GM23338 (cell line): ENCODE measurements around the gene TMEM256. TPM values are rescaled to one million over a fixed set of nuclear protein-coding genes. Genes with fewer than 3 reads are reported as not detected.

ENCODE experiments used
- ATAC-seq: fragments of 200-7000 bp; cut with Tn5 transposase; 3 replicates; pipeline ENCODE4 v1.9.1; 2020
- DNase-seq: peaks from one replicate; pipeline ENCODE4 v3.0.0-alpha.2; 2015; ENCODE audit warnings: low spot score
- H2AFZ ChIP-seq: fragments of 200-600 bp; sonication (generic); 2 replicates; pipeline ENCODE4 v1.8.0; 2016; ENCODE audit warnings: antibody characterized with exemption, mild to moderate bottlenecking, moderate library complexity
- H3F3A ChIP-seq: fragments of 200-600 bp; sonication (generic); replicated peaks from 2 replicates; pipeline ENCODE4 v1.8.0; 2017; ENCODE audit warnings: antibody characterized with exemption, mixed run types, low read depth
- H3K27ac ChIP-seq: fragments of 200-600 bp; sonication (generic); 2 replicates; pipeline ENCODE4 v1.6.1; 2016; ENCODE audit warnings: low read depth
- H3K27me3 ChIP-seq: fragments of 200-600 bp; sonication (generic); 2 replicates; pipeline ENCODE4 v1.8.0; 2016; ENCODE audit warnings: mild to moderate bottlenecking, mixed run types, moderate library complexity; ENCODE audit not compliant: insufficient read depth
- H3K36me3 ChIP-seq: fragments of 200-600 bp; sonication (generic); 2 replicates; pipeline ENCODE4 v1.8.0; 2016; ENCODE audit warnings: mild to moderate bottlenecking; ENCODE audit not compliant: insufficient read depth
- H3K4me1 ChIP-seq: fragments of 200-600 bp; sonication (generic); 2 replicates; pipeline ENCODE4 v1.8.0; 2016; ENCODE audit warnings: mild to moderate bottlenecking, moderate library complexity; ENCODE audit not compliant: insufficient read depth
- H3K4me2 ChIP-seq: fragments of 200-600 bp; sonication (generic); 2 replicates; pipeline ENCODE4 v1.7.1; 2017; ENCODE audit warnings: mixed run types
- H3K4me3 ChIP-seq: fragments of 200-600 bp; sonication (generic); 2 replicates; pipeline ENCODE4 v1.6.1; 2016; ENCODE audit warnings: mixed run types
- H3K79me2 ChIP-seq: fragments of 200-600 bp; sonication (generic); replicated peaks from 2 replicates; pipeline ENCODE4 v1.8.0; 2017; ENCODE audit warnings: mild to moderate bottlenecking; ENCODE audit not compliant: insufficient read depth
- H3K9me2 ChIP-seq: fragments of 200-600 bp; sonication (generic); 2 replicates; pipeline ENCODE4 v1.8.0; 2017; ENCODE audit not compliant: insufficient read depth
- H4K20me1 ChIP-seq: fragments of 200-600 bp; sonication (generic); replicated peaks from 2 replicates; pipeline ENCODE4 v1.8.0; 2017; ENCODE audit warnings: mild to moderate bottlenecking; ENCODE audit not compliant: insufficient read depth
- H3K27ac Mint-ChIP-seq: 2 replicates; pipeline ENCODE4 v1.8.0; 2020; ENCODE audit warnings: inconsistent platforms, mild to moderate bottlenecking, moderate library complexity, mixed read lengths
- H3K27me3 Mint-ChIP-seq: 3 replicates; pipeline ENCODE4 v1.8.0; 2022; ENCODE audit warnings: low read depth, mild to moderate bottlenecking, moderate library complexity, mixed read lengths, inconsistent platforms; ENCODE audit not compliant: insufficient read depth, poor library complexity
- H3K36me3 Mint-ChIP-seq: 3 replicates; pipeline ENCODE4 v1.8.0; 2021; ENCODE audit warnings: low read depth, mild to moderate bottlenecking, inconsistent platforms, moderate library complexity, mixed read lengths
- H3K4me1 Mint-ChIP-seq: 3 replicates; pipeline ENCODE4 v1.8.0; 2020; ENCODE audit warnings: mild to moderate bottlenecking, inconsistent platforms, mixed read lengths
- H3K4me3 Mint-ChIP-seq: 3 replicates; pipeline ENCODE4 v1.8.0; 2021; ENCODE audit warnings: moderate library complexity, mild to moderate bottlenecking, inconsistent platforms, mixed read lengths
- H3K9me3 Mint-ChIP-seq: 3 replicates; pipeline ENCODE4 v1.8.0; 2020; ENCODE audit warnings: moderate library complexity, mild to moderate bottlenecking, inconsistent platforms, mixed read lengths
- CTCF ChIP-seq, 2 experiments: fragments of 200-600 bp in 1 of 2; sonication (generic) in 1 of 2; conservative IDR thresholded peaks; 2 replicates each; pipeline versions ENCODE4 v1.5.1 to v1.6.1; 2016 to 2017; ENCODE audit warnings: antibody characterized with exemption in 2 of 2, low read depth in 2 of 2, mild to moderate bottlenecking in 2 of 2, moderate library complexity in 1 of 2
- EZH2 ChIP-seq: fragments of 200-600 bp; sonication (generic); IDR thresholded peaks from one replicate; pipeline ENCODE4 v1.8.0; 2017; ENCODE audit warnings: antibody characterized with exemption, mild to moderate bottlenecking, low read depth; ENCODE audit not compliant: unreplicated experiment
- NANOG ChIP-seq: IDR thresholded peaks from 2 replicates; pipeline ENCODE4 v1.6.1; 2016; ENCODE audit warnings: antibody characterized with exemption, borderline replicate concordance
- POLR2AphosphoS5 ChIP-seq: IDR thresholded peaks from 2 replicates; pipeline ENCODE4 v1.6.1; 2016; ENCODE audit warnings: antibody characterized with exemption, low read depth
- REST ChIP-seq: IDR thresholded peaks from one replicate; pipeline ENCODE4 v1.6.1; 2018; ENCODE audit warnings: antibody characterized with exemption; ENCODE audit not compliant: unreplicated experiment
- ZNF114 ChIP-seq: fragments of 250-450 bp; sonication (Bioruptor Pico); IDR thresholded peaks from 2 replicates; pipeline ENCODE4 v1.5.0; 2020; ENCODE audit warnings: mild to moderate bottlenecking, moderate library complexity
- ZNF331 ChIP-seq: fragments of 250-450 bp; sonication (Bioruptor Pico); IDR thresholded peaks from 2 replicates; pipeline ENCODE4 v1.5.0; 2020; ENCODE audit warnings: low read depth, mild to moderate bottlenecking, moderate library complexity
- polyA plus RNA-seq: library from polyadenylated mRNA; unstranded; fragments of >200 nt; fragmentation: Nextera tagmentation; extraction: Ambion mirVana; gene quantifications from 2 replicates; pipeline ENCODE4 v1.2.1, GENCODE V29; 2016
- total RNA-seq: library from RNA; depleted of rRNA; stranded (reverse); fragments of >200 nt; shearing (Covaris generic); gene quantifications from 2 replicates; pipeline ENCODE4 v1.2.3, GENCODE V29; 2014

TMEM256 gene
- total and polyA plus RNA-seq, 2 experiments from 2014 or later = 127 to 197 TPM

- Mint-ChIP-seq H3K4me3 (no peak overlapping the region), H3K27me3 (peaks cover 27% of the 10 kb centered on the region), H3K27ac (no peak overlapping the region), H3K4me1 (no peaks in the 10 kb centered on the region; the same call in 2 of the 3 replicates), H3K9me3 (no peaks in the 10 kb centered on the region; the same call in 2 of the 3 replicates), H3K36me3 (no peaks in the 10 kb centered on the region)
- Histone ChIP-seq H3K79me2 (no peaks in the 10 kb centered on the region), H3K4me3 (no peak overlapping the region), H3F3A (no peaks in the 10 kb centered on the region), H3K27ac (no peak overlapping the region), H3K9me2 (0 out of 2 replicates have a peak, but pooled peaks cover 13% of the 10 kb centered on the region), H3K27me3 (no peaks in the 10 kb centered on the region), H3K4me1 (no peaks in the 10 kb centered on the region), H4K20me1 (no peaks in the 10 kb centered on the region), H3K4me2 (no peak overlapping the region), H2AFZ (no peak overlapping the region), H3K36me3 (no peaks in the 10 kb centered on the region)
- TF ChIP-seq NANOG (no peak), POLR2AphosphoS5 (no peak), EZH2 (no peak), ZNF114 (CRISPR knock-in tag) (no peak), ZNF331 (CRISPR knock-in tag) (no peak), REST (no peak)
- no peak; the same call in 2 of the 3 replicates for ATAC-seq
- DNase-seq = no peak
These were observed 23.7 kb upstream of the TMEM256 start for GRCh38 chr17:7427549-7427948.

GRCh38 chr17:7426896-7427489 lies 23.1 kb upstream of the TMEM256 start:
- no peak overlapping the region for H3K4me3 Mint-ChIP-seq
- Histone ChIP-seq H4K20me1 (no peaks in the 10 kb centered on the region), H3K27ac (no peak overlapping the region), H3K9me2 (0 out of 2 replicates have a peak, but pooled peaks cover 10% of the 10 kb centered on the region), H3F3A (no peaks in the 10 kb centered on the region), H3K79me2 (no peaks in the 10 kb centered on the region), H3K4me1 (no peaks in the 10 kb centered on the region), H3K4me2 (no peak overlapping the region), H3K36me3 (no peaks in the 10 kb centered on the region), H3K4me3 (no peak overlapping the region), H2AFZ (no peak overlapping the region), H3K27me3 (no peaks in the 10 kb centered on the region)
- peaks cover 27% of the 10 kb centered on the region for H3K27me3 Mint-ChIP-seq
- no peaks in the 10 kb centered on the region; the same call in 2 of the 3 replicates for H3K9me3 Mint-ChIP-seq
- H3K27ac Mint-ChIP-seq = no peak overlapping the region
- DNase-seq (no peak), ATAC-seq (no peak; the same call in 2 of the 3 replicates)
- H3K4me1 Mint-ChIP-seq = no peaks in the 10 kb centered on the region; the same call in 2 of the 3 replicates
- no peaks in the 10 kb centered on the region for H3K36me3 Mint-ChIP-seq
- TF ChIP-seq CTCF (conservative IDR thresholded peaks at IDR 0.05; ENCODE audit: low read depth in 2 of 2) (peak in 1 of 2 experiments; percentile 11; a peak in 1 of 4 replicates), ZNF331 (CRISPR knock-in tag) (no peak)
